GM19238 (cell line): ENCODE measurements around the gene VSIR.

Experiments
- DNase-seq: peaks from one replicate; pipeline ENCODE4 v3.0.0; 2011; ENCODE audit warnings: low spot score; ENCODE audit not compliant: insufficient read length

Gene VSIR

DNA sequence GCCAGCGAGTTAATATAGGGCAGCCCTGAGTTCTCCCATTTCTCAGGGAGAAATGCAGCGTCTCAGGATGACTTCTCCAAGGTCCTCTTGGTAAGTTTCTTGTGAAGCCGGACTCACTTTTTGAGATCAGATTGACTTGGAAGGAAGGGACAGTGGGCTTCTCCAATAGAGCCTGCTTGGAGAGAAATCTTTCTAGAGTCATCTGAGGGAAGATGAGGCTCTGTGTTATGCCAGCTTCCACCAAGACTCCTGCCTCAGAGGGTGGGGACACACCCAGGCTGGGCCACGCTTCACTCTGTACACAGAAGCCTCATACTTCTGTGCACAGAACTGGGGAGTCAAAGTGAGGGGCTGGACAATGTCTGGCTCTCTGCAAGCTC is 59.3 kb downstream of the VSIR start:
- no peak for DNase-seq

DNA sequence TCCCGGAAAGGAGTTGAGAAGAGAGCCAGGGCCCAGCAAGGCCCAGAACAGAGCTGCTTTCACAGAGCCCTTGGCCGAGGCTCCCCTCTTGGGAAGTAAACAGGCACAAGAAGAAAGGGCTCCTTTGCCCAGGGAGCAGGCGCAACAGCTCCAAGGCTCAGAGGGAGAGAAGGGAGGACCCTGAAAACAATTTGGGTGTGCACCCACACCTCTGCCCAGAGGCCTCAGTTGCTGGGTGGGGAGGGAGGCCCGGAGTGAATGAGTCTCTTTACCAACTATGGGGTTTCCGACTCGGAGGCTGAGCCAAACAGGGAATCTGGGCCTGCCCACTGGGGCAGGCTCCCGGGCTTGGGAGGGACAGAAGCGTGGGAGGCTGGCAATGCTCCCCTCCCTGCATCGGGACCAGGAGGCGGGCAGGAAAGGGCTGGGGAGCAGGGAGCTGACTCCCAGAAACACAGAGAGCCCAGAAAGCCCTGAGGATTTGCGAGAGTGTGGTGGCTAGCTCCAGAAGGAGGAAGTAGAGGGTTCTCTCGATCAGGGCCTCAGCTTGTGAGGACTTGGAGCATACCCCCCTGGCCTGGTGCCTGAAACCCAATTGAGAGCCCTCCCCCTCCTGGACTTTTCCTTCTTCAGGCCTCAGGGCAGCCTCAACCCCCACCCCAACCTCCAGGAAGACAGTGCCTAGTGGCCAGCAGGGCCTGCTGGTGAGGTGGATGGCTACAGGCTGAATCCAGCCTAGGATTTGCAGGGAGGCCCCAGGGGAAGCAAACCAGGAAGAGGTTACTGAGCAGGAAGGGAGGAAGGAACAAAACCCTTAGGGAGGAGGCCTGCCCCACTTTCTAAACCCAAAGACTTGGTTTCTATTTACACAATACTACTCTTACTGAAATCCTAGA is 59.9 kb downstream of the VSIR start:
- no peak for DNase-seq

DNA sequence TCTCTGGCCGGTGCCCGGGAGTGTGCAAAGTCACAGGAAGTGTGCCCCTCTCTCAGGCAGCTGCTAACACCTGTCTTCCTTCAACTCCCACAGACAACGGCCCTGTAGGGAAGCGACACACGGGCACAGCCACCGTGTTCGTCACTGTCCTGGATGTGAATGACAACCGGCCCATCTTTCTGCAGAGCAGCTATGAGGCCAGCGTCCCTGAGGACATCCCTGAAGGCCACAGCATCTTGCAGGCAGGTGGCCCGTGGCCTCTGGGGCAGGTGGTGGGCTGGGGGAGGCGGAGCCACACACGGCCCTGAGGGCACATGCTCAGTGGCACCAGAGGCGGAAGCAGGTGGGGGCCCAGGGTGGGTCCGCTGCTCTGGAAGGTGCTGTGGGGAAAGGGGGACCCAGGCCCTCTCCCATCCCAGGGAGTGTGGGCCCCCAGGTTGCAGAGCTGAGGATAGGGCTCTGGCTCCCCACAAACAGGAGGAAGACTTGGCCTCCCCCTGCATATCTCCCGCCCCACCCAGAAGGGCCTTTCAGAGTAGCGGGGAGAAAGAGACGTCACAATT is 60.7 kb downstream of the VSIR start:
- no peak for DNase-seq

DNA sequence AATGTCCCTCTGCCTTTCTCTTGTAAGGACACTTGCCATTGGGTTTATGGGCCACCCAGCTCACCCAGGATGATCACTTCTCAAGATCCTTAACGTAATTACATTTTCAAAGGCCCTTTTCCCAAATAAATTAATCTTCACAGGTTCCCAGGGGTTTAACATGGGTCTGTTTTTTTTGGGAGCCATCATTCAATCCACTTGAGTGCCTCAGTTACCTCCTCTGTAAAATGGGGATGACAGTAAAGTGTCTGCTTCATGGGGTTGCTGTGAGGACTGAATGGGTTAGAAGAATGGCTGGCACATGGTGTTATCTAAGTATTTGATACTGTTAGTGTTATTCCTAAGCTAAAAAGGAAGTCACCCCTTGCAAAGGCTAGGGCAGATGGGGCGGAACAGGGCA is 61.1 kb downstream of the VSIR start:
- DNase-seq: no peak

DNA sequence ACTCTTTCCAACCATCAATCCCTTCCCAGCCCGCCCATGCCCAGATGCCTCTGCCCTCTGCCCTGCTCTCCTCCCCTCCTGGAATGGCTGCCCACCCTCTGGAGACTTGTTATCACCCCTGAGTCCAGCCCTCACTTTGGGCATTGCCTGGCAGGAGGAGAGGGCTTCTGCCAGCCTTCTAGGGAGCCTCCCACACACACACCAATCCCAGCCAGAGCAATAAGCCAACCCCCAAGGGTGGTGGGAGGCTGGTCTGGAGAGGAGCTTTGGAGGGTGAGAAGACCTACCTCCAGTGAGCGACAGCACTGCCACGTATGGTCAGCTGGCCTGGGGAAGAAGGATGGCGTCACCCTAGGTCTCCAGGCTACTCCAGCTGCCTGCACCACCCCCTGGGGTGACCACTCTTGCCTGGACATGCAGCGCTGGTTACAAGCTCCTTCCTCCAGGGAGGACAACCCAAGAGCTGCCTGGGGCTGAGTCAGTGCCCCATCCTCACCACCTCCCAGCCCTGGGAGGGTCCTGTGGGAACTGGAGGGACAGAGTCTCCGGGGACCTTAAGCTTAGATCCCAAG is 62.2 kb downstream of the VSIR start:
- no peak for DNase-seq

DNA sequence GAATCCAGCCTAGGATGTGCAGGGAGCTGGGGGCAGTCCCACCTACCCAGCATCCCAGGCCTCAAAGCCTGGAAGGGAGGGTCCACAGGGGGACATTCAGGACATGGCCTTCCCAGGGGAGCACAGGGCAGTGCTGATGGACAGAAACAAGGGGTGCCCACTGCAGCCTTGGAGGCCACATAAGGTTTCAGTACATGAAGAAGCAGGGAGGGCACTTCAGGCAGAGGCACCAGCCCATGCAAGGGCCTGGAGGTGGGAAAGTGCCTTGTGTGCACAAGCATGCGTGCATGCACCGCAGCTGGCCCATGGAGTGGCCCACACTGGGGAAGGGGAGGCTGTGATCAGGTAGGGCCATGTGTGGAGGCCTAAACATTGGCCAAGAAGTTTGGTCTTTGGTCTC is 62.8 kb downstream of the VSIR start:
- DNase-seq: no peak

DNA sequence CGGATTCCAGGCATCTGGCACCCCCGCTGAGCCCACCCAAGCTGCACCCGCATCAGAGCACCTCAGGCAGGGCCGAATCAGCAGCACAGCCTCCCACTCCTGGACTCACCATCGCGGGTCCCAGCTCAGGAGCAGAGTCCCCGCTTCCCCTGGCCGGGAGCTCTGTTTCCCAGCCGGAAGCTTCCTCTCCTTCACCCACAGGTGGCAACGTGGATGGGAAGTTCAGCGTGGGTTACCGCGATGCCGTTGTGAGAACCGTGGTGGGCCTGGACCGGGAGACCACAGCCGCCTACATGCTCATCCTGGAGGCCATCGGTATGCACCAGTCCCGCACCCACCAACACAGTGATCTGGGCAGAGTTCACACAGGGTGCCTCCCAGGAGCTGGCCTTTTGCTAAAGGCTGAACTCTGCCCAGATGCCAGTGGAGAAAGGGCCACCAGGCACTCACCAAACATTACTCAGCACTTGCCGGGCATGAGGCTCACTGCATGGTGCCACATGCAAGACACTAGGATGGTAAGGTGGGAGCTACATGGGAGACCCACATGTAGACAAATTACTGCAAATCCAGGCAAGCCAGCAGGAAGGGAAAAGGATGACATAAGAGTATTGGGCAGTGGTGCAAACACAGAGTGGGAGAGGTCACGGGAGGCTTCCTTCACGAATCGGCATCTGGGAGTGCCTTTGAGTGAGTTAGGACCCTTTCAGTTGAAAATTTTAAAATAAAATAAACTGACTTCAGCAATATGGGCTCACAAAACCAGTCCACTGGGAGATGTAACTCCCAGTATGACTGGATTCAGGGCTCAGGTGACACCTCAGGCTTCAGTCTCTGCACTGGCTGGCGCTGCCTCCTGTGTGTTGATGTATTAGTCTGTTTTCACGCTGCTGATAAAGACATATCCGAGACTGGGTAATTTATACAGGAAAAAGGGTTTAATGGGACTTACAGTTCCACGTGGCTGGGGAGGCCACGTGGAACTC is 64.1 kb downstream of the VSIR start:
- DNase-seq: no peak

DNA sequence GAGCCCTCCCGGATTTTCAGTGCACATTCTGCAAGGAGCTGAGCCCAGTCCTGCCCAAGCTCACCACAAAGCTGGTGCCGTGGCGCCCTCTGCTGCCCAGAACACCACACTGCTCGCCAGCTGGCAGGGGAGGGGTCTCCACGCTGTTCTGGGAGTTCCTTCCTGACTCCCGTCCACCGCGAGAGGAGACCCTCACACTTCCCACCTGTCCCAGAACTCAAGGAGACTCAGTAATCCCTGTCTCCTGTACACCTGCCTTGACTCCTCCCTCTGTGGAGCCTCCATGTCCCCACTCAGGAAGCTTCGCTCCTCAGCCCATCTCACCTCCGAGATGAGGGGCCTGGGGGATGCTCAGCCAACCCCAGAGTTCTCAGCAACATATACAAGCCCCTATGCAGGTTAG is 65.0 kb downstream of the VSIR start:
- peak; percentile 65 for DNase-seq

DNA sequence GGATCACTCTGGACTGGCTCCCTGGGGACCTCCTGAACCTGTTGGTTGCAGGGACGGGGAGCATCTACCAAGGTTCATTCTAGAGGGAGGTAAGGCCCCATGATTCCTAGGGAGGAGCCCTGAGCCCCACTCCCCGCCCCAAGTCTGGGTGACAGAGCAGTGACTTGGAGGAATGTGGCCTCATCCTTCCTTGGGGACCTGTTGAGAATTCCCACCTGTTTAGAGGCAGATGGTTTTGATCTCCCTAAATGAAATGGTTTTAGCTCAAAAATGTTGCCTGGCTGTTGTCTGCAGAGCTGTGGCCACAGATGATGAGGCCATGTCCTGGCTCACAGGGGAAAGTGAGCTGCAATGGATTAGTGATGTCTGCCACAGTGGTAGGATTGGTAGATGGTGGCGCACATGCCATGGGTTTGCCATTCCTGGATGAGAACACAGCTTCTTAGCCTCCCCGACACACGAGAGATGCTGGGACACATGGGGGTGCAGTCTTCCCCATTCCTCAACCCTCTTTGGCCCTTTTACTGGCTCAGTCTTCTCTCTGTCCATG is 66.0 kb downstream of the VSIR start:
- DNase-seq: no peak

DNA sequence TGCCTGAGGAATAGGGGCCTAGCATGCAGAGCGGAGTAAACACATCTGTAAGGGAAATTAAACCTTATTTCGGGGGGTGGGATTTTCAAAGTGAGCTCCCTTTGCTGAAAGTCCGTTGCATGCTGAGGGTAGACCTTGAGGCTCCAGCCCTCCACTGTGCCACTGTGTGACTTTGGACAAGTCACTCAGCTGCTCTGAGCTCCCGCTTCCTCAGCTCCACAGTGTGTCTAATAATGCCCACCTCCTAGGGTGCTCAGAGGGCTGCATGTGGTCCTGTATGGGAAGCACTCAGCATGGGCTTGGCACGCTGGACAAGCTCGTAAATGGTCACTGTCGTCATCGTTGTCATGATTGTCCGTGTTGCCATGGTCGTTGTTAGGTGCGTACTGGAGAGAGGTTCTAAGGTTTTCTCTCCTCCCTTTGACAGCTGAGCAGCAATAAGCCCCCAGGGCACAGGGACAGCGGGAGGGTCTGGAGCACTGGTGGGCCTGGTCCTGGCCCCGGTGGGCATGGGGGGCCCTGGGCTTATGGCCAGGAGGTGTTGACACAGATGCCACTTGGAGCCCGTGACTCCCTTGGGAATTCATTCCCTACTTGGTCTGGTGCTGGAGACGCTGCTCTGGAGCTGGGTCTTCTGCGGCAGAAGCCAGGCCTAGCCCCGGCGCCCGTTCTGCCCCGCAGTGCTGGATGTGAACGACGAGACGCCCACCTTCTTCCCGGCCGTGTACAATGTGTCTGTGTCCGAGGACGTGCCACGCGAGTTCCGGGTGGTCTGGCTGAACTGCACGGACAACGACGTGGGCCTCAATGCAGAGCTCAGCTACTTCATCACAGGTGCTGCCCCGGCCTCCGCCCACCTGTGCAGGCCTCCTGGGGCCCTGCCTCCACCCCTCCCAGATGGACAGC is 66.9 kb downstream of the VSIR start:
- no peak for DNase-seq

DNA sequence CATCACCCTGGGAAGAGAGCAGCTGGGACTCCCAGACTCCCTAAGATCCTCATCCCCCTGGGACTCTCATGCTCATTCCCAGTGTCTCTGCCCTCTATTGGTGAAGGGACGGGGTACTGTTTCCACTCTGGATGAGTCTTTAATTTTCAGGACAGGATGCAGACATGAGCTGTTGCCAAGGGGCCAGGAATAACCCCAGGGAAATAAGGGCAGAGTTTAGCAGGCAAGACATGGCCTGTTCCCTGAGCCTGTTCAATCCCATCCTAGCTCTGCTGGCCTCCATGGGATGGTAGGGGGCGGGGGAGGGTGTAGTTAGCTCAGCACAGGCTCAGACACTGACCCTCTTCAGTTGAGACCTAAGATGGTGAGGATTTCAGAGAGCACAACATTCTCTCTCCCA is 67.7 kb downstream of the VSIR start:
- DNase-seq: no peak

DNA sequence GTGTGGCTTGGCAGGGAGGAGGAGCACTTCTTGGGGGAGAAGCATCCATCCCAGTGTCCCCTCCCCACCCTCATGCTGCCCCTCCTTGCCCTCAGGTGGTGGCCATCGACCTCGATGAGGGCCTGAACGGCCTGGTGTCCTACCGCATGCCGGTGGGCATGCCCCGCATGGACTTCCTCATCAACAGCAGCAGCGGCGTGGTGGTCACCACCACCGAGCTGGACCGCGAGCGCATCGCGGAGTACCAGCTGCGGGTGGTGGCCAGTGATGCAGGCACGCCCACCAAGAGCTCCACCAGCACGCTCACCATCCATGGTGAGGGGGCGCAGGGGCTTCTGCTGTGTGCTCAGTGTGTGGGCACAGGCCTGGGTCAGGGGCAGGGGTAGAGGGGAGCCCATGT is 68.5 kb downstream of the VSIR start:
- DNase-seq: no peak

DNA sequence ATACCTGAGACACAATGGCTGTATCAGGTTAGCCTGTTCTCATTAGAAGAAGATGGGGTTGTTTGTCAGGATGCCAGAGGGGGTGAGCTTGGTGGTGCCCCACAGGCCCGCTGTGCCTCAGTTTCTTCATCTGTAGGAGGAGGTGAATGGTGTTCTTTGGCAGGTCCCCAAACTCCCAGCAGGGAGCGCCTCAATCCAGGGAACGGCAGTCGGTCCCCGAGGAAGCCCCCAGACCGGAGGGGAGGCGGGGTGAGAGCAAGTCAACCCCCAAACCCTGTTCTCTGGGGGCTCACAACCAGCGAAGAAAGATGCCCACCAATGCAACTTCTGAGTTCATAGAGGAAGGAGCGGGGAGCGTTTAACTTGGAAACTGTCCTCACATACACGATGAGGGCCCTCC is 69.7 kb downstream of the VSIR start:
- DNase-seq: no peak

DNA sequence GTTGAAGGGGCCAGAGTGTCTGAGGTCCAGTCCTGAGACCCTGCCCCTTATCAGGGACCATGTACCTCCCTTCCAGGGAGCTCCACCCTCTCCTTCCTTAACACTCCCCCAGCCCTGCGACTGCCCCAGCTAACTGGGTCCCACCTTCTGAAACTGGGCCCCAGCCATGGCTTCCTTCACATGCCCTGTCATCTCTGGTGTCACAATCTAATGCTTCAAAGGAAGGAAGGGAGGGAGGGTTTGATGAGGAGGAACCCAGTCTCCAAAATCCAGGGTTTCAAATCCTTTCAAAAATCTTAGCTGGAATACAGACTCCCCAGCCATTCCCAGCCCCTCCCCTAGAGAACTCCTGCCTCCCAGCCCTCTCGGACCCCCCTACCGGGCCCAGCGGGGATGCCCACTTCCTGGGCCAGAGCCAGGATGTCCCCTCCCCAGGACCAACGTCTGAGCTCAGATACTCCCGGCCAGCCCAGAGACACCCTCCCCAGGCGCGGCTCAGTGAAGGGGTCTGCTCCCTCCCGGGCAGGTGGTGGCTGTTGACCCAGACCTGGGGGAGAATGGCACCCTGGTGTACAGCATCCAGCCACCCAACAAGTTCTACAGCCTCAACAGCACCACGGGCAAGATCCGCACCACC is 71.7 kb downstream of the VSIR start:
- DNase-seq: no peak

DNA sequence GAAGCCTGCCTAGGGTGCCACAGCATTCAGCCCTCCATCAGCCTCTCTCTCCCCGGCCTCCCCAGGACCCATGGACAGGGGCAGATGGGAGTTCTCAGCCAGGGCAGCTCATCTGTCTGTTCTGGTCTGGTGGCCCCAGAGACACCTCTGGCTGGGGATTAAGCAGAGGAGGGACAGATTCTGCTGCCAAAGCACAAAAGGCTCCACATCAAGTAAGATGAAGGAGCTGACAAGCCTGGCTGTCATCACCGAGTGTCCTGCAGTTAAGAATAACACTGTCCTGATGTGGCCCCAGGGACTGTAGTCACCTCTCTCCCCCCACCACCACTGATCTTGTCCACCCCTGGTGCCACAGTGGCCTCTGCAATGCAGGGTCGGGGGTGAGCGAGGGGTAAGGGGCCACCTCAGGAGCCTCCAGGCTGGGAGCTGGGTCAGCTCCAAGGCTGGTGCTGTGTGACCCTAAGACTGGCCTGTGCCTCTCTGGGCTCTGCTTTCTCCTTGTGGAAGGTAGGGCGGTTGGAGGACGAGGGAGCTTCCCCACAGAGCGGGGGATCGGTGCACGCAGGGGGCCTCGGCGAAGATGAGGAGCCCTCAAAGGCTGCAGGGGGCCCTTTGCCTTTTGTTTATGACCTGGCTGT is 72.5 kb downstream of the VSIR start:
- DNase-seq: no peak

DNA sequence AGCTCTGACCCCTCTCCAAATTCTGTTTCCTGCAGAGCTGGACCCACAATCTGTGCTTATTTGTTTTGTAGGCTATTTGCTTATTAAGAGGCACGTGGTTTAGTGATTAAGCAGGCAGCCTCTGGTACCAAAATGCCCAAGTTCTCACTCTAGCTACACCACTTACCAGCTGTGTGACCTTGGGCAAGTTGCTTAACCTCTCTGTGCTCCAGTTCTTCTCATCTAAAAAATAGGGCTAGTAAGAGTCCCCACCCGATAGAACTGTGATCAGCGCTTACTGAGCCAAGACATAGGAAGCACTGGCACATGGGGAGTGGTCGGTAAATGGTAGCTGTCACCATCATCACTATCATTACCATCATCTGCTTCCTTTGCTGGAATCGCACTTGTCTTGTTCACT is 74.6 kb downstream of the VSIR start:
- DNase-seq: no peak

DNA sequence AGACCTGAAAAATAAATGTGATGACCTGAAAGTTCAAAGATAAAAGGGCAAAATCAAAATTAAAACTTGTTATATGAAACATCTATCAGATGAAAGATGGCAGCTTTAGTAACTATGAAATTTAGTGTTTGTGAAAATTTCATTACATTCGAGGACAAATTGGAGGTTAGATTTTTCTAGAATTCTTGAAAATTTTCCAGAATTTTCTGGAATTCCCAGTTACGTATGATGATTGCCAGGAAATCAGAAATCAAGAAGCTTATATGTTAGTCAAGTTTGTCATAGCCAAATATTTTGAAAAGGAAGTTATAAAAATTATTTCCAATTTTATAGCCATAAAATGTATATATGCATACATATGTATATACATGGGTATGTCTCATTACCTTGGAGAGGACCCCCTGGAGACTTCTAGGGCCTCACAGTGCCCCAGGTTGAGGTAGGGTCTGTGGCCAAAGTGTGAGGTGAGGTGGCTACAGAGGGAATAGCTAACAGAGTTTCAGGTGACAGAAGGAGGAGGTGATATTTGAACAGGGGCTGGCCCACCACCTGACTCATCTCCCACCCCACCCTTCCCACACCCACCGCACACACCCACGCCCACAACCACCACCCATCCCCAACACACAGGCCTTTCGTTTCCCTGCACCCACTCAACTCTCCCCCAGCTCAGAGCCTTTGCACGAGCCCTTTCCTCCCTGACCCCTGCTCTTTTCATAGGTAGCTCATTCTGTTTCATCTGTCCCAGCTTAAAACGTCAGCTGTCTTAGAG is 75.2 kb downstream of the VSIR start:
- DNase-seq: peak; percentile 53
